NCI-H1930 (cell line): Measurements from ENCODE around the gene STYX.
A peak's percentile ranks its signal among the peaks of the same experiment; 100 is the strongest.

ENCODE experiments used
- DNase-seq, 2 experiments: peaks; one replicate each; lab custom pipeline; 2025; lab: John Stamatoyannopoulos, UW

Gene STYX, protein sequence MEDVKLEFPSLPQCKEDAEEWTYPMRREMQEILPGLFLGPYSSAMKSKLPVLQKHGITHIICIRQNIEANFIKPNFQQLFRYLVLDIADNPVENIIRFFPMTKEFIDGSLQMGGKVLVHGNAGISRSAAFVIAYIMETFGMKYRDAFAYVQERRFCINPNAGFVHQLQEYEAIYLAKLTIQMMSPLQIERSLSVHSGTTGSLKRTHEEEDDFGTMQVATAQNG

DNA sequence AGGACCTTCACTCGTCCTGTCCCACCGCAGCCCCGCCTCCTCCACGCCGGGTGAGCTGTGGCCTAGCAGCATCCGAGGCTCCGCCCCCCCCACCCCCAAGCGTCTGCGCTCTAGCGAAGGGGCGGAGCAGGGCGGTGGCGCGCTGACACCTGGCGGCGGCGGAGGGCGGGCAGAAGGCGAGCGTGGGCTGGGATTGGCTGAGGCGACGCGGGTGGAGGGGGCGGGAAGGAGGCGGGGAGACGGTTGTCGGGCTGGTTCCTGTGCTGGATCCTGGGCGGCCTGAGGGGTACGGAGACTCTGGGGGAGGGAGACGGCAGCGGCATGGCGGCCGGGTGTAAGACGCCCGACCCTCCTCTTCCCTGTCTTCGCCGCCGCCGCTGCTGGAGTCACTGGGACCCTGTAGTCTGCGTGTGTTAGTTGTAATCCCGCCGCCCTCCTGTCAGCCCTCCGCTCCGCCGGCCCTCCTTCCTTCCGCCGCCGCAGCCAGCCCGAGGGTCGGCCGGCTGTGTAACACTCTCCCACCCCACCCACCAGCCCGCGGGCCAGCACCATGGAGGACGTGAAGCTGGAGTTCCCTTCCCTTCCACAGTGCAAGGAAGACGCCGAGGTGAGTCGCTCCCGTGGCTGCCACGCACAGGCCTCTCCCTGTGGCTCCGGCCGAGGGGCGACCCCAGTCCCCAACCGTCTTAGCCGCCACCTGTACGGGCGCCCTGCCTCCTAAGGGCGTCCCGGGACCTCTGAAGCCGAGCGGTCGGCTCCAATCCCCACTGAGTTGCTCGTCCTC, at the start of gene STYX:
Gene STYX, plus strand, starts transcription at position 242 of the 784 bp plus-strand sequence. Its CDS starts 309 bp downstream, at position 551.
- DNase-seq = peak; percentile 95

DNA sequence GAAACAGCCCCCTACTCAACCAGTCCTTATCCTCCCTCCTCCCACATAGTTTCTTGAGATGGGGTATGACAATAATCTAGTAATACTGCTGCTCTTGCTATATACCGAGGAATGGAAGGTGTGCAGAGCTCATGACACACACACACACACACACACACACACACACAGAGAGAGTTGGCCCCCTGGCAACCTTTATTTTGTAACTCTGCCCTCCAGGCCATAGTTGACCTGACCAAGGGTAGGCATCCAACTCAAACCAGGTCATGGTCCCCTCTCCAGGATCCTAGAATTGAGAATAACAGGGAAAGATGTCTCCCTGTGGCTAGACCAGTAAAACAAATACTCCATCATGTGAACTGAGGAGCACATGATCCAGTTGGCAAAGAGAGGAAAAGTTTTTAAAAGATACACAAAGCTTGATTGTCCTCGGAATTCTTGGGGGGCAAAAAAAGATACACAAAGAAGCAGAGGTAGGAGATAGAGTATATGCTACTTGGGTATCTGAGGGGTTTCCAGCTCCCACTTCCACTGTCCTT, 45.9 kb upstream of the STYX start:
- no peak for DNase-seq

- DNase-seq = no peak
Observed at GRCh38 chr14:52686176-52686575, 43.8 kb upstream of the STYX start.

DNA sequence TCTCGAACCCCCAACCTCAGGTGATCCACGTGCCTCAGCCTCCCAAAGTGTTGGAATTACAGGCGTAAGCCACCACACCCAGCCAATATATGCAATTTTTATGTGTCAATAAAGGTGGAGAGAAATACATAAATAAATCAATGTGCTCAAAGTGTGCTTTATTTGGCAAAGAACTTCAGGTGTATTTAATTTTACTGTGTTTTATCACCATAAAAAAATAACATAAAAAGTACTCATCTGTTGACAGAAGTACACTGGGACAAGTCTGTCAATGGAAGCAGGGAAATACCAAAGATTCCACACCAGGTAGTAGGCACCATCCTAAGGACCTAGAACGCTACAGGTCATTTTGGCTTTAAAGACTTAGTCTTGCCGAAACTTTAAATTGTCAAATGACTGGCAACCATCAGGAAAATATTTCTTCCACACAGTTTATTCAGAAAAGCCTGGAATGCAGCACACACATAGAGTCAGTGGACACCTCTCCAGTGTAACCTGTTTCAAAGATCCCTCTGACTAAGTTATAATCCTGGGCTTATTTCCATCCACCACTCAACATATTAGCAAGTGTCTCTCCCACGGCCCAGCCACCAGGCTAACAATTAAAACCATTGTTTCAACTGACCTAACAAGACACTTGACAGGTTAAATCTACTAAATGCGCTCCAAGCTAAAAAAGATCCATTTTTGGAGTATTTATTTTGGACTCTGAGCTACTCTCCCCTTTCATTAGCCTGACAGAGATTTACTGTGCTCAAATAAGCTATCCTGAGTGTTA, 38.8 kb upstream of the STYX start:
- DNase-seq = no peak

DNA sequence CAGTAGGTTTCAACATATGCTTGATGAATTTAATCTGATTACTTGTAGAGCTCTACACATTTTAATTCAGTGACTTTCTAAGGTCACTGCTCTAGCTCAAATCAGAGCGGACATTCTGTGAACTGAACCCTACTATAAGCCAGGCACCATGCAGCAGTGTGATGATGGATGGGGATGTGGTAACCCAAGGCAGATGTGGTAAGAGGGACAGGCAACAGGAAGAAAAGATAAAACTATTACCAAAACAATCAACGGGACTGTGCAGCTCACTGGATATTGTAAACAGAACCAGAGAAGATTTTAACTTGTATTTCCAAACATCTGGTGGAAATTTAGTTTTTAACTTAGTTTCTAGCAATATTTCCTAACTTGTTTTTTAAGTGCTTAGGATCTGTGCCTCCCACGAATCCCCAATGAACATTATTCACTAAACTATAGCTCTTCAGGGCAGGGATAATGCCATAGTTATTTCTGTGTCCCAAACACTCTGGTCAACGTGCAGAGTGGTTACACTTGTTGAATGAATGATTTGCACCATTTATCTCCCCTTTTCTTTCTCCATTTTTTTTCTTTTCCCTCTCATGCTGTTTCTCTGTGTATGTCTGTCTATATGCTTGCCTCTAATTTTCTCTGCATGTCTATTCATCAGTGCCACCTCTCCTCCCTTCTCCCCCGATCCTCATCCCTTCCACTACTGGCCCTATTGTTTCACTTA, 37.6 kb upstream of the STYX start:
- DNase-seq = no peak

- no peak for DNase-seq
Observed at GRCh38 chr14:52693036-52693435, 36.9 kb upstream of the STYX start.

- no peak for DNase-seq
Observed at GRCh38 chr14:52693532-52693931, 36.4 kb upstream of the STYX start.

- DNase-seq = no peak
Observed at GRCh38 chr14:52694761-52695480, 35.0 kb upstream of the STYX start.

GRCh38 chr14:52695481-52696091, 34.4 kb upstream of the STYX start, which contains the start of gene ERO1A:
ERO1A (minus strand) TSS chr14:52695558; CDS start chr14:52695481, 77 bp downstream.
- peak; percentile 68 to 74 for DNase-seq

GRCh38 chr14:52700701-52701172, 29.2 kb upstream of the STYX start:
- DNase-seq = no peak

GRCh38 chr14:52701223-52701622, 28.7 kb upstream of the STYX start:
- DNase-seq = no peak

DNA sequence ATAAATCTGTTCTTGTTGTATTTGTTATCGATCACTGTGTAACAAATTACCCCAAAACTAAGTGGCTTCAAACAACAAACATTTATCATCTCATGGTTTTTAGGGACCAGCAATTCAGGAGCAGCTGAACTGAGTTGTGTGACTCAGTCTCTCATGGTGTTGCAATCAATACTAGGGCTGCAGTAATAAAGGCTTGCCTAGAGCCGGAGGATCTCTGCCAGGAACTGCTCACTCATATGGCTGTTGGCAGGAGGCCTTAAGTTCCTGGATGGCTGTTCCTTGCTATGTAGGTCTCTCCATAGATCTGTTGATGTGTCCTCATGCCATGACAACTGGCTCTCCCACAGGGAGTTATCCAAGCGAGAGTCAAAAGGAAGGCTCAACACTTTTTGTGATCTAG, 26.7 kb upstream of the STYX start:
- no peak for DNase-seq

- no peak for DNase-seq
Observed at GRCh38 chr14:52703664-52704063, 26.3 kb upstream of the STYX start.

- no peak for DNase-seq
Observed at GRCh38 chr14:52706286-52706685, 23.7 kb upstream of the STYX start.

DNA sequence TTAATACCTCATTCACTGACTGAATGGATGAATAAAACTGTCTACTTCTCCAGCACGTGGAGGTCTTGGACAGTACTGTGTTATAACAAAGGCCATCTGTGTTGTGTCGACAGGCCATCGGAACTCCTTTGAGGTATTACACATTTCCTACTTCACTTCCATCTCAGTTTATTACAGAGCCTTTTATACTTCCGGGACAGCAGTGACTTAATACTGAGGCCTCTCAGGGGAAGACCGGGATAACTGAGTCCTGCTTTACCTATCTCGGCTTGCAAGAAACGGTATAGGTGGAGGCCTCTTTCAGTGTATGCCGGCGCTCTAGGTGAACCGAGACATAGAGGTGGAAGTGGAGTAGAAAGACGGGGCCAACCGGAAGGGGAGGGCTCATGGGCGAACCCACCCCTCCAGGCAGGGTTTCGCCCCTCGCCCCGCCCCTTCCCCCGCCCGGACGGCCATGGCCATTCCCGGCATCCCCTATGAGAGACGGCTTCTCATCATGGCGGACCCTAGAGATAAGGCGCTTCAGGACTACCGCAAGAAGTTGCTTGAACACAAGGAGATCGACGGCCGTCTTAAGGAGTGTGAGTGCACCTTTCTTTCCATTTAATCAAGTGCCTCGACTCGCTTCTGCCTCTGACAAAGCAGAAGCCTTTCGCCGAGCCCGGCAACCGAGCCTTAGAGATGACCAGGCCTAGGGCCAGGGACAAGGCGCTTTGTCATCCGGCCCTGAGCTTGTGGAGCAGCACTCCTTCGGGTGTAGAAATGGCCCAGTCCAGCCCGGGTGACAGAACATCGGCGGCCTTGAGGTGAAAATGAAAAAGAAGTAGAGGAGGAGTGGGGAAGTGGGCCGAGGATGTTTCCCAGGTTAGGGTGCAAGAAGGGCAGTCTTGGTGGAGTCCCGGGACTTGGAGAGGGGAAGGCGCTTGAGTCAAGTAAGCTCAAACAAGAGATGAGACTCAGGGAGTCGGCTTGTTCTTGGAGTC, 23.0 kb upstream of the STYX start, which contains the start of gene PSMC6:
Gene PSMC6, plus strand, starts transcription at position 477 of the 983 bp plus-strand sequence. Its CDS starts 20 bp downstream, at position 497.
- peak; percentile 83 to 86 for DNase-seq

GRCh38 chr14:52711666-52712065, 18.3 kb upstream of the STYX start:
- no peak for DNase-seq

GRCh38 chr14:52716155-52716554, 13.8 kb upstream of the STYX start:
- DNase-seq = no peak

GRCh38 chr14:52723514-52724359, 6.2 kb upstream of the STYX start:
- DNase-seq = no peak
